Measurements from ENCODE around the gene CSMD2.

Gene CSMD2

GRCh38 chr1:34144766-34145165, 20.3 kb downstream of the CSMD2 start:
- no peak for DNase-seq (ENCODE audit: low read depth)
- TF ChIP-seq, protein P1, sequence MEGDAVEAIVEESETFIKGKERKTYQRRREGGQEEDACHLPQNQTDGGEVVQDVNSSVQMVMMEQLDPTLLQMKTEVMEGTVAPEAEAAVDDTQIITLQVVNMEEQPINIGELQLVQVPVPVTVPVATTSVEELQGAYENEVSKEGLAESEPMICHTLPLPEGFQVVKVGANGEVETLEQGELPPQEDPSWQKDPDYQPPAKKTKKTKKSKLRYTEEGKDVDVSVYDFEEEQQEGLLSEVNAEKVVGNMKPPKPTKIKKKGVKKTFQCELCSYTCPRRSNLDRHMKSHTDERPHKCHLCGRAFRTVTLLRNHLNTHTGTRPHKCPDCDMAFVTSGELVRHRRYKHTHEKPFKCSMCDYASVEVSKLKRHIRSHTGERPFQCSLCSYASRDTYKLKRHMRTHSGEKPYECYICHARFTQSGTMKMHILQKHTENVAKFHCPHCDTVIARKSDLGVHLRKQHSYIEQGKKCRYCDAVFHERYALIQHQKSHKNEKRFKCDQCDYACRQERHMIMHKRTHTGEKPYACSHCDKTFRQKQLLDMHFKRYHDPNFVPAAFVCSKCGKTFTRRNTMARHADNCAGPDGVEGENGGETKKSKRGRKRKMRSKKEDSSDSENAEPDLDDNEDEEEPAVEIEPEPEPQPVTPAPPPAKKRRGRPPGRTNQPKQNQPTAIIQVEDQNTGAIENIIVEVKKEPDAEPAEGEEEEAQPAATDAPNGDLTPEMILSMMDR (IDR thresholded peaks at IDR 0.05; ENCODE audit: control insufficient read depth, insufficient read depth, low read depth, low read length, missing control alignments), result no peak
- H3K4me3 ChIP-seq (ENCODE audit: control insufficient read depth, low read depth, low read length), result no peak overlapping the region

- TF ChIP-seq, protein P1 (IDR thresholded peaks at IDR 0.05; ENCODE audit: control insufficient read depth, insufficient read depth, low read depth, low read length, missing control alignments), result no peak
- DNase-seq (ENCODE audit: low read depth), result no peak
These were observed 21.1 kb downstream of the CSMD2 start for GRCh38 chr1:34143975-34144374.

DNA sequence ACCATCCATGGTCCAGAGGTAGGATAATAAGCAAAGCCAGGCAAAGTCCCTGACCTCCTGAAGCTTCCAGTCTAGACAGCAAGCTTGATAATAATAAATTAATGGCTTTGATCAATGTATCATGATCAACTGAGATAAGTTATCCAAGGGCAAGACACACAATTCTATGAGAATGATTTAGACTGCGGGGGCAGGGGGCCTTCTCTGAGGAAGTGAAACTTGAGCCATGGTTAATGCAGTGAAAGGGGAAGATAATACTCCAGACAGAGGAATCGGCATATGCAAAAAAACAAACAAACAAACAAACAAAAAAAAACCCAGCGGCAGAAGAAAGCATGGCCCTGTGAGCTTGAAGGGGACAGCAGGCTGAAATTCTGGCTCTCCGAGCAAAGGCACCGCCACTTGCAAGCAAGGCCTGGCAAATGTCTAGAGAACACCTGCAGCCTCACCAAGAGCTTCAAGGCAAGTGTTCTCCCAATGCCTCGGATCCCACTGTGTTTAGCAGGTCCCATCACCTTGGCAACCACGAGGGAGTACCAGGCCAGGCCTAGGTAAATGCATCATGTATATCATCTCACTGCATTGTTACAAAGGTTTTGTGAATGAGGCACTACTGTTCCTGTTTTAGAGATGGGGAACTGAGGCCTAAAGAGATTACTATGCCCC, 24.9 kb downstream of the CSMD2 start:
- TF ChIP-seq, protein P1 (IDR thresholded peaks at IDR 0.05; ENCODE audit: control insufficient read depth, insufficient read depth, low read depth, low read length, missing control alignments), result no peak
- H3K4me3 ChIP-seq (ENCODE audit: control insufficient read depth, low read depth, low read length), result no peak overlapping the region
- DNase-seq (ENCODE audit: low read depth), result no peak

More at GRCh38 chr1:34143975-34144374, 21.1 kb downstream of the CSMD2 start:
- H3K4me3 ChIP-seq (ENCODE audit: control insufficient read depth, low read depth, low read length), result no peak overlapping the region

- no peak overlapping the region for H3K4me3 ChIP-seq (ENCODE audit: control insufficient read depth, low read depth, low read length)
- no peak for DNase-seq (ENCODE audit: low read depth)
- TF ChIP-seq, protein P1 (IDR thresholded peaks at IDR 0.05; ENCODE audit: control insufficient read depth, insufficient read depth, low read depth, low read length, missing control alignments), result no peak
These were observed 27.6 kb downstream of the CSMD2 start for GRCh38 chr1:34137411-34137810.

- no peak overlapping the region for H3K4me3 ChIP-seq (ENCODE audit: control insufficient read depth, low read depth, low read length)
- no peak for DNase-seq (ENCODE audit: low read depth)
- TF ChIP-seq, protein P1 (IDR thresholded peaks at IDR 0.05; ENCODE audit: control insufficient read depth, insufficient read depth, low read depth, low read length, missing control alignments), result no peak
These were observed 32.9 kb downstream of the CSMD2 start for GRCh38 chr1:34132161-34132420.

GRCh38 chr1:34131396-34132160, 33.5 kb downstream of the CSMD2 start:
- no peak overlapping the region for H3K4me3 ChIP-seq (ENCODE audit: control insufficient read depth, low read depth, low read length)
- TF ChIP-seq, protein P1 (IDR thresholded peaks at IDR 0.05; ENCODE audit: control insufficient read depth, insufficient read depth, low read depth, low read length, missing control alignments), result no peak
- DNase-seq (ENCODE audit: low read depth), result no peak
